Omental fat pad (tissue), 4 donors: ENCODE data around the gene OTUD4. TPM values are rescaled to one million over a fixed set of nuclear protein-coding genes. Genes with fewer than 3 reads are reported as not detected.
A peak's percentile ranks its signal among the peaks of the same experiment; 100 is the strongest.
"Not testable (repeated sequence)": the region's sequence is repeated elsewhere in the genome, so short reads cannot be mapped to it uniquely, and the experiment has no call there.

Experiments used
- ATAC-seq: fragments of 150-250 bp; one replicate; pipeline ENCODE4 v1.9.1; 2016; ENCODE audit warnings: mild to moderate bottlenecking, moderate library complexity; ENCODE audit not compliant: low FRiP score
- DNase-seq: peaks from one replicate; pipeline ENCODE4 v3.0.0-alpha.2; 2019; ENCODE audit warnings: low spot score
- CTCF ChIP-seq, 3 donors: fragments of 450-650 bp; IDR thresholded peaks; one replicate each; pipeline ENCODE4 v1.5.1; 2016 to 2017; ENCODE audit warnings: antibody characterized with exemption in 3 of 3, mild to moderate bottlenecking in 3 of 3, moderate library complexity in 2 of 3
- total RNA-seq, 4 donors: library from RNA; depleted of rRNA; stranded (reverse); fragments of >200 nt; gene quantifications; one replicate each; pipeline ENCODE4 v1.1.0, GENCODE V29; 2016

OTUD4 gene
- total RNA-seq, 4 donors from 2014 or later: 26.8 to 76.1 (median 48.0) TPM

GRCh38 chr4:145153904-145154298, 26.5 kb downstream of the OTUD4 start:
- ATAC-seq: no peak
- no peak for DNase-seq
- TF ChIP-seq CTCF (IDR thresholded peaks at IDR 0.05): no peak

GRCh38 chr4:145153181-145153903, 27.0 kb downstream of the OTUD4 start:
- DNase-seq (no peak), ATAC-seq (no peak)
- TF ChIP-seq CTCF (IDR thresholded peaks at IDR 0.05): no peak

- ATAC-seq: peak; percentile 36
- DNase-seq: no peak
- no peak for TF ChIP-seq CTCF (IDR thresholded peaks at IDR 0.05)
Measured at GRCh38 chr4:145148980-145149379, 31.4 kb downstream of the OTUD4 start.

- not testable (repeated sequence) for DNase-seq, ATAC-seq
Measured at GRCh38 chr4:145136219-145136618, 44.2 kb downstream of the OTUD4 start.

- ATAC-seq: peak; percentile 15
- no peak for DNase-seq
- no peak for TF ChIP-seq CTCF (IDR thresholded peaks at IDR 0.05)
Measured at GRCh38 chr4:145132511-145133098, 47.8 kb downstream of the OTUD4 start.

GRCh38 chr4:145131848-145132247, 48.5 kb downstream of the OTUD4 start:
- TF ChIP-seq CTCF (IDR thresholded peaks at IDR 0.05): no peak
- no peak for ATAC-seq
- DNase-seq: no peak

- TF ChIP-seq CTCF (IDR thresholded peaks at IDR 0.05): no peak
- ATAC-seq (no peak), DNase-seq (no peak)
Measured at GRCh38 chr4:145130788-145131399, 49.5 kb downstream of the OTUD4 start.
